Nephron progenitor cell (in vitro differentiated cells): ENCODE data around the gene JCHAIN.

ENCODE experiments used
- DNase-seq: peaks from one replicate; pipeline ENCODE4 v3.0.0; 2021
- H3K27ac Mint-ChIP-seq: 2 replicates; pipeline ENCODE4 v1.8.0; 2021; ENCODE audit warnings: mild to moderate bottlenecking, moderate library complexity, mixed read lengths
- H3K27me3 Mint-ChIP-seq: 2 replicates; pipeline ENCODE4 v1.8.0; 2021; ENCODE audit warnings: mild to moderate bottlenecking, low read depth, mixed read lengths; ENCODE audit not compliant: poor library complexity
- H3K36me3 Mint-ChIP-seq: 2 replicates; pipeline ENCODE4 v1.8.0; 2021; ENCODE audit warnings: low read depth, mixed read lengths
- H3K4me1 Mint-ChIP-seq: 2 replicates; pipeline ENCODE4 v1.8.0; 2021; ENCODE audit warnings: mixed read lengths
- H3K4me3 Mint-ChIP-seq: 2 replicates; pipeline ENCODE4 v1.8.0; 2021; ENCODE audit warnings: mild to moderate bottlenecking, moderate library complexity, mixed read lengths
- H3K9me3 Mint-ChIP-seq: 2 replicates; pipeline ENCODE4 v1.8.0; 2021; ENCODE audit warnings: mild to moderate bottlenecking, moderate library complexity, mixed read lengths
- TF ChIP-seq, protein P1 (sequence below): fragments of 200-600 bp; sonication (generic); IDR thresholded peaks from 2 replicates; pipeline ENCODE4 v1.5.0; 2021; ENCODE audit warnings: antibody characterized with exemption

The JCHAIN gene

DNA sequence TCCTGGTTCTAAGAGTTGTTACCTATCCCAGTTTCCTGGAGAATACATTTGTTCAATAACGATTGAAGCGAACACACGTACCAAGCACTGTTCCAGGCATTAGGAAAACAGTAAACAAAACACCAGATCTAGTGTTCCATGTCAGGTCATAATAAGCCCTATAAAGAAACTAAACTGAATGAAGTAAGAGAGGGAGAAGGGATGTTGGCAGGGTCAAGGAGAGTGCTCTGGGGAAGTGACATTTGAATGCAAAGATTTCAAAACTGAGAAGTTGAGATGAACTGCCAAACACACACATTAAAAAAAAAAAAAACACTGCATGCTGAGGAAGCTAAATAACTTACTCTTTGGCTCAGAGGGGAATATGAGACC lies 52.1 kb downstream of the JCHAIN start:
- Mint-ChIP-seq H3K9me3 (no peaks in the 10 kb centered on the region), H3K36me3 (no peaks in the 10 kb centered on the region), H3K4me3 (no peak overlapping the region), H3K27ac (no peak overlapping the region), H3K4me1 (peaks cover 14% of the 10 kb centered on the region), H3K27me3 (peaks cover 2% of the 10 kb centered on the region)
- no peak for DNase-seq
- TF ChIP-seq, protein P1, sequence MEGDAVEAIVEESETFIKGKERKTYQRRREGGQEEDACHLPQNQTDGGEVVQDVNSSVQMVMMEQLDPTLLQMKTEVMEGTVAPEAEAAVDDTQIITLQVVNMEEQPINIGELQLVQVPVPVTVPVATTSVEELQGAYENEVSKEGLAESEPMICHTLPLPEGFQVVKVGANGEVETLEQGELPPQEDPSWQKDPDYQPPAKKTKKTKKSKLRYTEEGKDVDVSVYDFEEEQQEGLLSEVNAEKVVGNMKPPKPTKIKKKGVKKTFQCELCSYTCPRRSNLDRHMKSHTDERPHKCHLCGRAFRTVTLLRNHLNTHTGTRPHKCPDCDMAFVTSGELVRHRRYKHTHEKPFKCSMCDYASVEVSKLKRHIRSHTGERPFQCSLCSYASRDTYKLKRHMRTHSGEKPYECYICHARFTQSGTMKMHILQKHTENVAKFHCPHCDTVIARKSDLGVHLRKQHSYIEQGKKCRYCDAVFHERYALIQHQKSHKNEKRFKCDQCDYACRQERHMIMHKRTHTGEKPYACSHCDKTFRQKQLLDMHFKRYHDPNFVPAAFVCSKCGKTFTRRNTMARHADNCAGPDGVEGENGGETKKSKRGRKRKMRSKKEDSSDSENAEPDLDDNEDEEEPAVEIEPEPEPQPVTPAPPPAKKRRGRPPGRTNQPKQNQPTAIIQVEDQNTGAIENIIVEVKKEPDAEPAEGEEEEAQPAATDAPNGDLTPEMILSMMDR: no peak

DNA sequence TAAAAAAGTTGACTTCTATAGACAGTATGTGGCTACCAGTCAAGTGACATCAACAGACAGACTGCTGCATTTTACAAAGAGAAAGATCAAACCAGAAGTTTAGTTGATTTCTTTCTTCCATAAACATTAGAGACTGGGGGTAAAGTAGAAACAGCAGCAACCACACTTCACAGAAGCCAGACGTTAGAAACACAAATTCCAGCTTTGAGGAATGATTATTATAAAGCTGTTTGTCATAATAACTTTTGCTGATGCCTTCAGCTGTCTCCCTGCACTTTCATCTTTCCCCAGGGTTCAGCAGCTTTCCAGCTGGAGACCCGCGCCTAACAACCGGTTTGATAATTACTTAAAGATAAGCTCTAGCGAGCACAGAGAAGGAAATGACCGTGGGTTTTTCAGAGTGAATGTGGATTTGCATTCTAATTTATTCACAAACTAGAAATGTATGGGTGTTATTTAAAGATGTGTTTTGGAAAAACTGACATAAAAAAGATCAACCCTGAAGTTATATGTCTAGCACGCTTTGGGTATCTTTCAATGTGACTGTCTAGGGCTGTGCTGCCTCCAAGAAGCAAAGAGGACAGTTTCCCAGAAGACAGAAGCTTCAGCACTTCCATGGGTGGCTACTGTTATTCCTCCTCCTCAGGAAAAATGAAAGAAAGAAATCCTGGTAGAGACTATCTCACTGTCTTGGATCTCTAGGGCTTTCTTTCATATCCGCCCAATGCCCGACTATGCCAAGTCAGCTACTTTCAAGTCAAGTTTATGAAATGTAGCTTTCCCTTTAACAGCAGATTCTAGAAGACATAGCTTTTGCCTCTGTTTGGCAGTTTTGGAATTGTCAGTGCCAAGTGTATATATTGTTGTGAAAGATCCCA lies 52.8 kb downstream of the JCHAIN start:
- Mint-ChIP-seq H3K4me1 (peaks cover 14% of the 10 kb centered on the region), H3K9me3 (no peaks in the 10 kb centered on the region), H3K4me3 (no peak overlapping the region), H3K36me3 (no peaks in the 10 kb centered on the region), H3K27me3 (peaks cover 2% of the 10 kb centered on the region), H3K27ac (no peak overlapping the region)
- no peak for DNase-seq
- TF ChIP-seq, protein P1: no peak

DNA sequence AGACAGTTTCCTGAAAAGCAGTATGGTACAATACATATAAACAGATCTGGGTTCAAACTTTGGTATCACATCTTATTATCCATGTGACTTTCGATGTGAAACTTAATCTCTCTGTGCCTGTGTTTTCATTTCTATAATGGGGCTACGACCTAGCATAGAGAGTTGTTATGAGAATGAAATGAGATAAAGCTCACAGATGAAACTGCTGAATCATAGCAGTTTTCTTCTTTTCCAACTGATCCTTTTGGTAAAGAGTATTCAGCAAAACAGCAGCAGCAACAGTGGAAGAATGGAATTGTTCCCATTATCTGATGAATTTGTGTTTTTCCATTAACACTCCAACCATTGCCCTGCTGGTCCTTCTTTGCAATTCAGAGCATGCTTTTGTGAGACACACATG lies 58.0 kb downstream of the JCHAIN start:
- Mint-ChIP-seq H3K4me1 (peaks cover 4% of the 10 kb centered on the region), H3K36me3 (no peaks in the 10 kb centered on the region), H3K27ac (no peak overlapping the region), H3K9me3 (no peaks in the 10 kb centered on the region), H3K4me3 (no peak overlapping the region), H3K27me3 (peaks cover 3% of the 10 kb centered on the region)
- TF ChIP-seq, protein P1: no peak
- no peak for DNase-seq

DNA sequence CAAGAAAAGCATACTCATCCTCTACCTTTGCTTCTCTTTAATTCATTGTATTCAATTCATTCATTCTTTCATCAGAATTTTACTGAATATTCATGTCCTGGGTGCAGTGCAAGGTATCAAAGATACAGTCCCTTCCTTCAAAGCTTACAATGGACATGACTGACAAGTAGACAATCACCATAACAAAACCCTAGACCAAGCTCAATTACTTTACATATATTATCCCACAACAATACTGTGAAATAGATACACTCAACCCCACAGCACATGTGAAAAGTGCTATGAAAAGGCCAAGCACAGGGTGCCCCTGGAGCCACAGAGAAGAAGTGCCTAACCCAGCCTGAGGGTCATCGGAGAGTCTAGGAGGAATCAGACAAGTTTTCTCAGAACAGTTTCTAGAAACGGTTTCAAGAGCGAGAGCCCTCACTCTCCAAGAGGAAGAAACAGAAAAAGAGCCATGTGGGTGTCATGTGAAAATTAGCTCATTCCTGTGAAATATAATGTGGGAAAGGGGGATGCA lies 58.9 kb downstream of the JCHAIN start:
- TF ChIP-seq, protein P1: no peak
- Mint-ChIP-seq H3K4me1 (no peaks in the 10 kb centered on the region), H3K36me3 (no peaks in the 10 kb centered on the region), H3K27ac (no peak overlapping the region), H3K9me3 (no peaks in the 10 kb centered on the region), H3K4me3 (no peak overlapping the region), H3K27me3 (peaks cover 3% of the 10 kb centered on the region)
- no peak for DNase-seq

DNA sequence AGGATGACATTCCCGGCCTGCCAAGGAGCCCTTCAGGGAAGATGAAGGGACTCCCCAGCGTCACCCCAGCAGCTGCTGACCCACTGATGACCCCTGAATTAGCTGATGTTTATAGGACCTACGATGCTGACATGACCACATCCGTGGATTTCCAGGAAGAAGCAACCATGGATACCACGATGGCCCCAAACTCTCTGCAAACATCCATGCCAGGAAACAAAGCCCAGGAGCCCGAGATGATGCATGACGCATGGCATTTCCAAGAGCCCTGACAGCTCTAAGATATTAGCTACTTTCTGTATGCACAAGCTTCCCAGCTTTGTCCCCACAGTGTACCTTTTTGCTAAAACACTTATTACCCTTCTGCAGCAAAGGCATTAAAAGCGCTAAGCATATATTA lies 59.8 kb downstream of the JCHAIN start:
- Mint-ChIP-seq H3K4me1 (peaks cover under 1% of the 10 kb centered on the region), H3K27me3 (peaks cover 3% of the 10 kb centered on the region), H3K9me3 (no peaks in the 10 kb centered on the region)

More for the DNA sequence above, 59.8 kb downstream of the JCHAIN start:
- TF ChIP-seq, protein P1: no peak
- no peak overlapping the region for H3K27ac Mint-ChIP-seq
- no peaks in the 10 kb centered on the region for H3K36me3 Mint-ChIP-seq
- H3K4me3 Mint-ChIP-seq: no peak overlapping the region
- no peak for DNase-seq
